WERI-Rb-1 (cell line): ENCODE results near the gene ST8SIA5.

Experiments used
- DNase-seq: peaks from one replicate; pipeline ENCODE4 v3.0.0-alpha.2; 2020
- H3K27ac ChIP-seq: fragments of 250-450 bp; sonication (Bioruptor Pico); 2 replicates; pipeline ENCODE4 v1.5.1; 2020; ENCODE audit warnings: mild to moderate bottlenecking, moderate library complexity
- H3K27me3 ChIP-seq: fragments of 250-450 bp; sonication (Bioruptor Pico); 2 replicates; pipeline ENCODE4 v1.5.1; 2021; ENCODE audit warnings: mild to moderate bottlenecking, low read depth, moderate library complexity; ENCODE audit not compliant: insufficient read depth, severe bottlenecking
- H3K36me3 ChIP-seq: fragments of 250-450 bp; sonication (Bioruptor Pico); 2 replicates; pipeline ENCODE4 v1.5.1; 2020; ENCODE audit warnings: mild to moderate bottlenecking, moderate library complexity
- H3K4me3 ChIP-seq: 2 replicates; pipeline ENCODE4 v1.5.1; 2011; ENCODE audit warnings: low read depth, mild to moderate bottlenecking, control low read depth, low read length
- H3K9me3 ChIP-seq: fragments of 250-450 bp; sonication (Bioruptor Pico); 2 replicates; pipeline ENCODE4 v1.5.1; 2021; ENCODE audit warnings: mild to moderate bottlenecking, moderate library complexity; ENCODE audit not compliant: severe bottlenecking
- CTCF ChIP-seq: IDR thresholded peaks from 2 replicates; pipeline ENCODE4 v1.5.1; 2011; ENCODE audit warnings: low read depth, mild to moderate bottlenecking, control low read depth, inconsistent platforms, low read length

Gene ST8SIA5

GRCh38 chr18:46676182-46676835 lies 80.5 kb downstream of the ST8SIA5 start:
- Histone ChIP-seq H3K27me3 (no peaks in the 10 kb centered on the region), H3K4me3 (no peak overlapping the region), H3K36me3 (no peaks in the 10 kb centered on the region), H3K27ac (no peak overlapping the region), H3K9me3 (no peaks in the 10 kb centered on the region)
- no peak for DNase-seq
- TF ChIP-seq CTCF, result no peak

GRCh38 chr18:46675112-46675511 lies 81.7 kb downstream of the ST8SIA5 start:
- Histone ChIP-seq H3K9me3 (no peaks in the 10 kb centered on the region), H3K36me3 (no peaks in the 10 kb centered on the region), H3K27me3 (no peaks in the 10 kb centered on the region), H3K4me3 (no peak overlapping the region), H3K27ac (no peak overlapping the region)
- no peak for DNase-seq
- no peak for TF ChIP-seq CTCF

GRCh38 chr18:46672062-46672970 lies 84.5 kb downstream of the ST8SIA5 start:
- no peaks in the 10 kb centered on the region for H3K9me3 ChIP-seq

GRCh38 chr18:46668694-46669093 lies 88.2 kb downstream of the ST8SIA5 start:
- DNase-seq, result no peak
- Histone ChIP-seq H3K27ac (no peak overlapping the region), H3K9me3 (no peaks in the 10 kb centered on the region), H3K27me3 (no peaks in the 10 kb centered on the region), H3K4me3 (no peak overlapping the region), H3K36me3 (no peaks in the 10 kb centered on the region)
- TF ChIP-seq CTCF, result no peak

More at GRCh38 chr18:46672062-46672970, 84.5 kb downstream of the ST8SIA5 start:
- H3K36me3 ChIP-seq, result no peaks in the 10 kb centered on the region
- no peak for TF ChIP-seq CTCF
- H3K27ac ChIP-seq, result no peak overlapping the region
- DNase-seq, result no peak
- H3K4me3 ChIP-seq, result no peak overlapping the region
- H3K27me3 ChIP-seq, result no peaks in the 10 kb centered on the region

- no peaks in the 10 kb centered on the region for H3K36me3 ChIP-seq
- H3K27ac ChIP-seq, result no peak overlapping the region
- peaks cover 2% of the 10 kb centered on the region for H3K9me3 ChIP-seq
- DNase-seq, result no peak
- no peak for TF ChIP-seq CTCF
- H3K27me3 ChIP-seq, result no peaks in the 10 kb centered on the region
- no peak overlapping the region for H3K4me3 ChIP-seq
These were observed 88.7 kb downstream of the ST8SIA5 start for GRCh38 chr18:46668135-46668534.
